GM12864 (cell line): ENCODE results near the gene UGGT2.
"Not testable (repeated sequence)": the region's sequence is repeated elsewhere in the genome, so short reads cannot be mapped to it uniquely, and the experiment has no call there.

Experiments
- DNase-seq: peaks from one replicate; pipeline ENCODE4 v3.0.0-alpha.2; 2011; ENCODE audit warnings: low read depth
- H3K4me3 ChIP-seq: 2 replicates; pipeline ENCODE4 v1.5.1; 2011; ENCODE audit warnings: mild to moderate bottlenecking, low read depth, low read length, control low read depth
- TF ChIP-seq, protein P1 (sequence below): IDR thresholded peaks from 2 replicates; pipeline ENCODE4 v1.5.1; 2011; ENCODE audit warnings: low read depth, mild to moderate bottlenecking, moderate library complexity, low read length, control low read depth, inconsistent platforms; ENCODE audit errors: missing control alignments

Gene UGGT2

DNA sequence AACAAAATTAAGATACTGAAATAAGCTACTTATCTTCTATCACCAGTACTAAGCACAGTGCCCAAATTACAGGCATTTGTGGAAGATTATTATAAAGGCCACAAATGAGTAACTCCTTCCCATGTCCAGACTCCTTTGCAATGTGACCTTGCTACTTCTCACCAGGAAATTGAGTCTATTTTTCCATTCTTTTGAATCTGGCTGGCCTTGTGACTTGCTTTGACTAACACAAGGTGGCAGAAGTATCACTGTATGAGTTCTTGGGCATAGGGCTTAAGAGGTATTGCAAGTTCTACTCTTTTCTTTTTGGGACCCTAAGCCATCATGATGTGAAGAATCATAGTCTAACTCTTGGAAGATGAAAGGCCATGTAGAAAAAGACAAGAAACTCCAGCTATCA, 49.9 kb downstream of the UGGT2 start:
- TF ChIP-seq, protein P1, sequence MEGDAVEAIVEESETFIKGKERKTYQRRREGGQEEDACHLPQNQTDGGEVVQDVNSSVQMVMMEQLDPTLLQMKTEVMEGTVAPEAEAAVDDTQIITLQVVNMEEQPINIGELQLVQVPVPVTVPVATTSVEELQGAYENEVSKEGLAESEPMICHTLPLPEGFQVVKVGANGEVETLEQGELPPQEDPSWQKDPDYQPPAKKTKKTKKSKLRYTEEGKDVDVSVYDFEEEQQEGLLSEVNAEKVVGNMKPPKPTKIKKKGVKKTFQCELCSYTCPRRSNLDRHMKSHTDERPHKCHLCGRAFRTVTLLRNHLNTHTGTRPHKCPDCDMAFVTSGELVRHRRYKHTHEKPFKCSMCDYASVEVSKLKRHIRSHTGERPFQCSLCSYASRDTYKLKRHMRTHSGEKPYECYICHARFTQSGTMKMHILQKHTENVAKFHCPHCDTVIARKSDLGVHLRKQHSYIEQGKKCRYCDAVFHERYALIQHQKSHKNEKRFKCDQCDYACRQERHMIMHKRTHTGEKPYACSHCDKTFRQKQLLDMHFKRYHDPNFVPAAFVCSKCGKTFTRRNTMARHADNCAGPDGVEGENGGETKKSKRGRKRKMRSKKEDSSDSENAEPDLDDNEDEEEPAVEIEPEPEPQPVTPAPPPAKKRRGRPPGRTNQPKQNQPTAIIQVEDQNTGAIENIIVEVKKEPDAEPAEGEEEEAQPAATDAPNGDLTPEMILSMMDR: no peak
- no peak overlapping the region for H3K4me3 ChIP-seq
- DNase-seq: no peak

DNA sequence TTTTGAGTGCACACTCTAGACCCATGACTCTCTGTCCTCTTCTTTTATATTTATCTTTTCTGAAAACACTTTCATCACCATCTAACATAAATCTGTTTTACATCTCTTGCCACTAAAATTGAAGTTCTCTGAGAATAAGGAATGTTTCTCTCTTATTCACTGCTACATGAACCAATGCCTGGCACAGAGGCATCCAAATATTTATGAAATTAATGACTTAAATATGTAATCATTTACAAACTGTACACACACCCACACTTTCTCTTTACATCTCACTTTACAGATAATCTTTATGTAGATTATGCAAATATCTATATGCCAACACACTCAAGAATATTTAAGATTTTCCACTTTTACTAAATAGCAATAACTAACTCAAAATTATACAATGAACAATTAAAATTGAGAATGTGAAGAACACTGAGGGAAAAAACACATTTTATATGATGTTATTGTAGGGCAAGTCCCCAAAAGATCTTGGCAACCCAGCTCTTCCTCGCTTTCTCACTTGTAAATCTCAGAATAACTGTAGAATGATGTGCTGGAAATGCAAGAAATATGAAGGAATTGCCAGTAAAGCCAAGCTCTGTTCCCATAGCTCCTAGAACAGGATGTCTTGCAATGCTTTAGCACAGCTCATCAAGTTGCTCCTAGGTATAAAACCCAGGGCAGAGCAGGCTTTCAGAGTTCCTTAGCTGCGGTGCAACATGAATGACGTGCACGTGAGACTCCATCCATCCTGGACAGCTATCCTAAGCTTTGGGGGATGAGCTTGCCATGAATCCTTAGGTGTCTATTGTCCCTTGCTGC, 50.7 kb downstream of the UGGT2 start:
- H3K4me3 ChIP-seq: no peak overlapping the region
- TF ChIP-seq, protein P1: no peak
- DNase-seq: no peak

DNA sequence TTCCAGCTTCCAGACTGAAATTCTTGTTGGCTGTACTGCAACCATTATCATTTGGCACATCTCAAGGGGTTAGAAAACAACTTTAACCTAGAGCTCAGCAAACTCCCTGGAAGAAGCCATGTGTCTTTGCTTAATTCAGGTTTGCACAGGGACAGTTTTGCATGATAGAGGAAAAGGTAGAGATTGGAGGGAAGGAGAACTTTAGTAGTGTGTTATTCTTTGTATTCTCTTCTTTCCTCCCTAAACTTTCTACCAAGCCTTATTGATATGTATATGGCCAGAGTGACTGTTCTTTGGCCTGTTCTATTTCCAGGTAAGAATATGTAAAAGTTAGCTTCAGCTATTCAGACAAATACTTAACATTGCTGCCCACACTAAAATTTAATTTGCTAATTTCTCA, 53.1 kb downstream of the UGGT2 start:
- H3K4me3 ChIP-seq: no peak overlapping the region
- TF ChIP-seq, protein P1: no peak
- DNase-seq: no peak

DNA sequence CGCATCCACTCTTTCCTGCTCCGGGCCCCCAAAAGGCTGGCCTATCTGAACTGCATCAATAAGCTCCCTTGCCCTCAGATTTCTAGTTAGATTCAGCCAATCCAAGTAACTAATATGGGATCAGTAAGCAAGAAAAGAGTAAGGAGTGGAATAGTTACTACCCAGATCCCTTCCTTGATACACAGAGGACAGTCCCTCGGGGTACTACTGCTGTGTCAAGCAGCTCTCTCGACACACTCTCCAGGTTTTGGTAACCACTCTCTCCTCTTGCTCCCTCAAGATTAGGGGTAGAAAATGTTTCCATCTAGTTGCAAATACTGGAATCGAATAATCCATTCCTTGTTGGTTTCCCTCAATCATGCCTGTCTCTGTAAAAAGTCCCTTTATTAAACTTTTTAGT, 65.4 kb downstream of the UGGT2 start:
- TF ChIP-seq, protein P1: no peak
- no peak overlapping the region for H3K4me3 ChIP-seq
- no peak for DNase-seq

DNA sequence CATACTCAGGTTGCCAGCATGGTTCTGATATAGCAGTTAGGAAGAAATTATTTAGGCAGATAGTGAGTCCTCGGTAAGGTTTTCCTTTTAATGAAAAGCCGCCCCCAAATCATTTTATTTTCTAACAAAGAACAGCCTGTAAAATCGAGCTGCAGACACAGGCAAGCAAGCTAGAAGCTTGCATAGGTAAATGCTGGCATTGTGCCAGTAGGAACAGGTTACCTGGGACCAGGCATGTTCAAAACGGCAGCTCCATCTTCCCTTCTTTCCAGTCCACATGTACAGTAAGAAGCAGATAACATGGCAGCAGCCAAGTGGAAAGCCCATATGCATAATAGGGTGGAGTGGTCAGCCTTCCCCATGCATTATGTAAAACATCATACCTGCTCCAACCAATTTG, 71.1 kb downstream of the UGGT2 start:
- TF ChIP-seq, protein P1: no peak
- no peak overlapping the region for H3K4me3 ChIP-seq
- no peak for DNase-seq

DNA sequence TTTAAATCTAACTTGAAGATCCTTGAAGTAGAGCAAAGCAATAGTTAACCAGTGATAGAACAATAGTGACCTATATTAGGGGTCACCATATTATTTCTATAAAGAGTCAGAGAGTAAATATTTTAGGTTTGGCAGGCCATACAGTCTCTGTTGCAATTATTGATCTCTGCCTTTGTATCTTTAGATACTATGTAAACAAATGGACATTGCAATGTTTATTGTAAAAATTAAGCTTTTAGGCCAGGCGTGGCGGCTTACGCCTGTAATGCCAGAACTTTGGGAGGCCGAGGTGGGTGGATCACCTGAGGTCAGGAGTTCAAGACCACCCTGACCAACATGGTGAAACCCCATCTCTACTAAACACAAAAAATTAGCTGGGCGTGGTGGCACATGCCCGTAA, 80.5 kb downstream of the UGGT2 start:
- not testable (repeated sequence) for DNase-seq, H3K4me3 ChIP-seq

DNA sequence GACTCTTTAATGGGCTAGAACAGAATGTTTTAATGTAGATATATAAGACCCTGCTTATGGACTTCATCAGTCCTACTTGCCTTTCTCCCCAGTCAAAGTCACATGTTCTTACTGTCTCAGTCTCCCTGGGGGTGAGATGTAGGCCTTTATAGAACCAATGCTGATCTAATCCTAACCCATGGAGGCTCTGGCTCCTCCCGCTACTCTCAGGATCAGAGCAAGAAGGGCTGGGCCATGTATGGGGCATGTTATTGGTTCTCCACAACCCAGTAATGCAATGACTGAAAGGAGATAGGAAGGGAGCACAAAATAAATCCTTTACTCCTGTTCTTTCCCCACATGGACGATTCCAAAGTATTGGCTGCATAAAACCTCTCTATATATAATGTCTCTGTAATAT, 82.3 kb downstream of the UGGT2 start:
- TF ChIP-seq, protein P1: no peak
- DNase-seq: no peak
- no peak overlapping the region for H3K4me3 ChIP-seq
